Rectal smooth muscle tissue (tissue), 1 donor: ENCODE data around the gene SOST.

Source experiments
- H3K27ac ChIP-seq: one replicate; pipeline ENCODE4 v1.7.0; 2013; ENCODE audit warnings: low read depth, low read length, inconsistent platforms
- H3K27me3 ChIP-seq: one replicate; pipeline ENCODE4 v1.7.0; 2013; ENCODE audit warnings: low read length; ENCODE audit not compliant: control insufficient read depth, insufficient read depth
- H3K36me3 ChIP-seq: one replicate; pipeline ENCODE4 v1.7.0; 2013; ENCODE audit warnings: low read length; ENCODE audit not compliant: control insufficient read depth, insufficient read depth
- H3K4me1 ChIP-seq: one replicate; pipeline ENCODE4 v1.7.0; 2013; ENCODE audit warnings: low read length; ENCODE audit not compliant: control insufficient read depth, insufficient read depth
- H3K4me3 ChIP-seq: one replicate; pipeline ENCODE4 v1.7.0; 2013; ENCODE audit warnings: low read length
- H3K9ac ChIP-seq: one replicate; pipeline ENCODE4 v1.7.0; 2013; ENCODE audit warnings: low read length

SOST gene

GRCh38 chr17:43755389-43755875, 3.2 kb downstream of the SOST start:
- no peak overlapping the region for H3K4me3 ChIP-seq
- H3K27me3 ChIP-seq = peaks cover 18% of the 10 kb centered on the region
- no peak overlapping the region for H3K27ac ChIP-seq
- no peak overlapping the region for H3K9ac ChIP-seq
- no peaks in the 10 kb centered on the region for H3K36me3 ChIP-seq
- H3K4me1 ChIP-seq = no peaks in the 10 kb centered on the region

DNA sequence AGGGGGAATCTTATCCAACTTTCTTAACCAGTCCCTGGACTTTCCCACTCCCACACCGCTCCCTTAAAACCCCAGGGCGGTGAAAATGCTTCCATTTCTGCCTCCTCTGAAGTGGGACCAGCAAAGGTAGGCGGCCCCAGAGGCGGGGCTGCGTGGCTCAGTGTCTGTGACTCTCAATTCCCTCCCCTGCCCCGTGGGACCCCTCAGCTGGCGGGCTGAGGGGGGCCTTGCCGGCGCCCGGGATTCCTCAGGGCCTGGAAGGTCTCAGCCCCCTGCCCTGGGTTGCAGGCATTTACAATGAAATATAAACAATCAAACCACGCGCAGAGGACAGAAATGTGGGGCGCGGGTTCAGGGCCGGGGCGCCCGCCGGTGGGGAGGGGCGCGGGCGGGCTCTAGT, 3.6 kb downstream of the SOST start:
- H3K36me3 ChIP-seq = no peaks in the 10 kb centered on the region
- no peak overlapping the region for H3K27ac ChIP-seq
- H3K9ac ChIP-seq = no peak overlapping the region
- peaks cover 18% of the 10 kb centered on the region for H3K27me3 ChIP-seq
- no peak overlapping the region for H3K4me3 ChIP-seq
- H3K4me1 ChIP-seq = no peaks in the 10 kb centered on the region

DNA sequence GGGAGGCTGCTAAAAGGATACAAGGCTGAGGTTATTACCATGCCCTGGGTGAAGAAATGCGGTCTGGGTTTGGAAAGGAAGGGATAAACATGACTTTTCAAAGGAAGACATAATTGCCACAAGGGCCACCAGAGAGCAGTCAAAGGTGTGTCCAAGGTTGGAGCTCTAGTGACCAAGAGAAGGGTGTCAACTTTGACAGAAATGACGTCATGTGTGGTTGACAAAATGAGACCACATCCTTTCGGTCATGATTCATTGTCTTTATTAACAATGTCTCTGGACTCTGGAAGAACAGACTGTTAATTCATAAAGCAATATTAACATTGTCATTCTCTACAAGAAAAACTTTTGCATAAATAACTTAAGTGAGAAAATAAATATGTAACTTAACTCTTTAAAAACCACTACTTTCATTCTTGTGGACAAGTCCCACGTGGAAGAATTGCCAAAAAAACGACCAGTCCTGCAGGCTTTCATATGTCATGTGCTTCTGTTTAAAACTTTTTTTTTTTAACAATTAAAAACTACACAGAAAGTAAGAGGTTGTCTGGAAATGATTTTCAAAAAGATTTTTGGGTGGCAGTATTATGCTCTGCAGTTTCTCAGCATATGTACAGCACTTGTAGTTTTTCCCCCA, 5.0 kb downstream of the SOST start:
- no peak overlapping the region for H3K4me3 ChIP-seq
- no peak overlapping the region for H3K9ac ChIP-seq
- H3K36me3 ChIP-seq = no peaks in the 10 kb centered on the region
- no peak overlapping the region for H3K27ac ChIP-seq
- H3K4me1 ChIP-seq = no peaks in the 10 kb centered on the region
- peaks cover 18% of the 10 kb centered on the region for H3K27me3 ChIP-seq

- H3K4me3 ChIP-seq = no peak overlapping the region
- no peaks in the 10 kb centered on the region for H3K36me3 ChIP-seq
- H3K27me3 ChIP-seq = peaks cover 4% of the 10 kb centered on the region
- H3K27ac ChIP-seq = no peak overlapping the region
- no peak overlapping the region for H3K9ac ChIP-seq
- no peaks in the 10 kb centered on the region for H3K4me1 ChIP-seq
Measured at GRCh38 chr17:43750153-43750552, 8.4 kb downstream of the SOST start.

DNA sequence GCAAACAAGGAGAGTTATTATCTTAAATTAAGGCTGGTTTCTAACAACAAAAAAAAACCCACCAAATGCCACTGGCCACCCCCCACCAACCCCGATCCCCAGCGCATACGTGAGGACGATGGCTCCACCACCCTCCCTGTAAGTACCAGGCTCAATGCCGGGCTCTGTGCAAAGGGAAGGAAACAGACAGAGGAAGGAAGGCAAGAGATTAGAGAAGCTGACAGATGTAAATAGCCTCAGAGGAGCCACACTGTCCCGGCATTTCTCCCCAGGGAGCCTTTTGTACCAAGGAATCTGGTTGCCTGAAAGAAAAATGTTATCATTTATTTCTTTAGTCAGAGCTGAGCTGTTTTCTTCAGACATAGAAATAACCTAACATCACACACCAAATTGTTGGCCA, 13.1 kb downstream of the SOST start:
- no peak overlapping the region for H3K4me3 ChIP-seq
- H3K9ac ChIP-seq = no peak overlapping the region
- no peaks in the 10 kb centered on the region for H3K27me3 ChIP-seq
- H3K27ac ChIP-seq = no peak overlapping the region
- no peaks in the 10 kb centered on the region for H3K36me3 ChIP-seq
- H3K4me1 ChIP-seq = no peaks in the 10 kb centered on the region

DNA sequence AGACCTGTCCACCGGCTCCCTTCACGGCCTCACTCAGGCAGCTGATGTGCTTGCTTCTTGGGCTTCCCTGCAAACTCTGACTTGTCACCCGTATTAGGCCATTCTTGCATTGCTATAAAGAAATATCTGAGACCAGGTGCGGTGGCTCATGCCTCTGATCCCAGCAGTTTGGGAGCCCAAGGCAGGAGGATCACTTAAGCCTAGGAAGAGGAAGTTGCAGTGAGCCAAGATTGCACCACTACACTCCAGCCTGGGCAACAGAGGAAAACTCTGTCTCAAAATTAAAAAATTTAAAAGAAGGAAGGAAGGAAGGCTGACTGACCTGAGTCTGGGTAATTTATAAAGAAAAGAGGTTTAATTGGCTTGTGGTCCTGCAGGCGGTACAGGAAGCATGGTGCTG, 17.0 kb downstream of the SOST start:
- H3K4me1 ChIP-seq = no peaks in the 10 kb centered on the region
- no peak overlapping the region for H3K4me3 ChIP-seq
- no peaks in the 10 kb centered on the region for H3K27me3 ChIP-seq
- no peak overlapping the region for H3K9ac ChIP-seq
- no peak overlapping the region for H3K27ac ChIP-seq
- H3K36me3 ChIP-seq = no peaks in the 10 kb centered on the region

- H3K4me3 ChIP-seq = no peak overlapping the region
Measured at GRCh38 chr17:43740541-43740940, 18.1 kb downstream of the SOST start.

DNA sequence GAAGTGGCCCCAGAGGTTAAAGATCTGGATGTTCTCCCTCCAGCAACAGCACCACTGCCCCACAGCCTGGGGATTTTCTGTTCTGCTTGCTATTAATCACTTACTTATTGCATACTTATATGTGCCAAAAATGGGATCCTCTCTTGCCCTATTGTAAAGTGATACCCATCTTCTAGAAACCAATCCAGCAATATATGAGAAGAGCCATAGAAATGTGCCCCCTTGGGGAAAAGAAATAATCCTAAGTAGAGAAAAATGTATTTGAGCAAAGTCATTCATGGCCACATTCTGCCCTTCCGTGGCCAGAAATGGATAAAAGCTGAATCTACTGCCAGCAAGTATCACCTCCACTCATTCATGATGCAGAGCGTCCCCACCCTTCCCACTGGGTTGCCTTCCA, 20.9 kb downstream of the SOST start:
- H3K27me3 ChIP-seq = no peaks in the 10 kb centered on the region
- no peaks in the 10 kb centered on the region for H3K4me1 ChIP-seq
- H3K36me3 ChIP-seq = no peaks in the 10 kb centered on the region
- H3K4me3 ChIP-seq = no peak overlapping the region
- no peak overlapping the region for H3K9ac ChIP-seq
- no peak overlapping the region for H3K27ac ChIP-seq

More at GRCh38 chr17:43740541-43740940, 18.1 kb downstream of the SOST start:
- Histone ChIP-seq H3K4me1 (no peaks in the 10 kb centered on the region), H3K27ac (no peak overlapping the region), H3K36me3 (no peaks in the 10 kb centered on the region), H3K9ac (no peak overlapping the region), H3K27me3 (no peaks in the 10 kb centered on the region)

DNA sequence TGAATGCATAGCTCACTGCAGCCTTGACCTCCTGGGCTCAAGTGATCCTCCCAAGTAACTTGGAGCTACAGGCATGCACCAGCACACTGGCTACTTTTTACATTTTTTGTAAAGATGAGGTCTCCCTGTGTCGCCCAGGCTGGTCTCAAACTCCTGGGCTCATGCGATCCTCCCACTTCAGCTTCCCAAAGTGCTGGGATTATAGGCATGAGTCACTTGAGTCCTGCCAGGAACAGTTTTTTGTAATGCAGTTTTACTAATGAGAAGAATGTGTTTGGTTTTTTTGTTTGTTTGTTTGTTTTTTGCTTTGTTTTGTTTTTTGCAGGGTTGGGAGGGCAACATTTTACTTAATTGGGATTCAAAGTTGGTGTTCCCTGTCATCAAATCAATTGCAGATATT, 22.2 kb downstream of the SOST start:
- no peak overlapping the region for H3K27ac ChIP-seq
- H3K27me3 ChIP-seq = no peaks in the 10 kb centered on the region
- H3K9ac ChIP-seq = no peak overlapping the region
- no peaks in the 10 kb centered on the region for H3K36me3 ChIP-seq
- no peaks in the 10 kb centered on the region for H3K4me1 ChIP-seq
- H3K4me3 ChIP-seq = no peak overlapping the region

DNA sequence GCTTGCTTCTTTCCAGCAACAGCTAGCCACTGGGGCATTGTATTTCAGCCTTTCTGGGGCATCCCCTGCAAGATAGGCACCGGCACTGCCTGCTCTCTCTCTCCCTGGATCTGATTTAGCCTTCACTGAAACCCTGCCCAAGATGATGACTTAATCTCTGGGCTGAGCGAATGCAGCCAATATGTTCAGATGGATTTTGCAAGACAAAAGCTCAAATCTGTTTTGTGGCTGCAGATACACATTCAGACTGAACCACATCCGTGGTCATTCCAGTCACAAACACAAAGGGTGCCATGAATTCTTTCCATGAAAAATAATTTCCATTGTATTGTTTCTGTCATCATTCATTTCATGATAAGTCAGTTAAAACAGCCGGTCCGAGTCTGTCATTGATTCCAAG, 24.2 kb downstream of the SOST start:
- no peaks in the 10 kb centered on the region for H3K27me3 ChIP-seq
- H3K27ac ChIP-seq = no peak overlapping the region
- no peaks in the 10 kb centered on the region for H3K4me1 ChIP-seq
- no peaks in the 10 kb centered on the region for H3K36me3 ChIP-seq
- H3K9ac ChIP-seq = no peak overlapping the region
- no peak overlapping the region for H3K4me3 ChIP-seq

- no peaks in the 10 kb centered on the region for H3K27me3 ChIP-seq
- no peaks in the 10 kb centered on the region for H3K4me1 ChIP-seq
- no peak overlapping the region for H3K9ac ChIP-seq
- no peak overlapping the region for H3K27ac ChIP-seq
- H3K36me3 ChIP-seq = no peaks in the 10 kb centered on the region
- no peak overlapping the region for H3K4me3 ChIP-seq
Measured at GRCh38 chr17:43733956-43734355, 24.6 kb downstream of the SOST start.

DNA sequence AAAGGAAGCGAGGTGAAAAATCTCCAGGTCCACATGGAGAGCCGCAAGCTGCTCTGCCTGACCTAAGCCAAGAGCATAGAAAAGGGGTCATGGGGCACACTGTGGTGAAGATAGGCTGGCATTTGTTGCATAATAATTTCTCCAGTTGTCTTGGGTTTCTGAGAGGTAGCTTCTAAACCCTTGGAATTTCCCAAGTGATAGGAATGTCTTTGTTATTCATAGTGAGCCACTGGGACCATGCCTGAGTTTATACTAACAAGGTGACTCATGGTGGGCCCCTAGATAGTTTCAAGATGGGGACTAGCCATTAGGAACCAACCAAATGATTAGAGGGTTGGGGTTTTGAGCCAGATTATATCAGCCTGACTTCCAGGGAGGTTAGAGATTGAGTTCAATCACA, 25.6 kb downstream of the SOST start:
- Histone ChIP-seq H3K27ac (no peak overlapping the region), H3K4me1 (no peaks in the 10 kb centered on the region), H3K9ac (no peak overlapping the region), H3K27me3 (no peaks in the 10 kb centered on the region), H3K4me3 (no peak overlapping the region), H3K36me3 (no peaks in the 10 kb centered on the region)

GRCh38 chr17:43728081-43728480, 30.5 kb downstream of the SOST start:
- Histone ChIP-seq H3K4me3 (no peak overlapping the region), H3K27me3 (no peaks in the 10 kb centered on the region), H3K36me3 (no peaks in the 10 kb centered on the region), H3K4me1 (no peaks in the 10 kb centered on the region), H3K9ac (no peak overlapping the region), H3K27ac (no peak overlapping the region)
